Ramos (cell line): Measurements from ENCODE around the gene OCA2.

Source experiments
- in situ Hi-C: fragments of 300-500 bp; cut with MboI; formaldehyde crosslinking; loops from one replicate; pipeline ENCODE4 v1.14.3; 2022; ENCODE audit warnings: low sequenced_read_pairs; ENCODE audit not compliant: unreplicated experiment

OCA2 gene

GRCh38 chr15:28105793-28106192 is 6.7 kb upstream of the OCA2 start:
- in situ Hi-C loops = no loop called here

GRCh38 chr15:28105224-28105791 is 6.2 kb upstream of the OCA2 start:
- in situ Hi-C loops = no loop called here

GRCh38 chr15:28104326-28104725 is 5.2 kb upstream of the OCA2 start:
- in situ Hi-C loops = no loop called here

- in situ Hi-C loops = no loop called here
These were observed 4.7 kb upstream of the OCA2 start for GRCh38 chr15:28103831-28104230.

GRCh38 chr15:28101983-28102441 is 2.9 kb upstream of the OCA2 start:
- in situ Hi-C loops = no loop called here

GRCh38 chr15:28101201-28101600 is 2.1 kb upstream of the OCA2 start:
- in situ Hi-C loops = no loop called here

- in situ Hi-C loops = no loop called here
These were observed 1.5 kb upstream of the OCA2 start for GRCh38 chr15:28100516-28101195.

GRCh38 chr15:28099555-28100140 is 533 bp upstream of the OCA2 start:
- in situ Hi-C loops = no loop called here

GRCh38 chr15:28098360-28098765 is 752 bp downstream of the OCA2 start:
- in situ Hi-C loops = no loop called here

GRCh38 chr15:28097656-28098359 is 1.3 kb downstream of the OCA2 start:
- in situ Hi-C loops = no loop called here

GRCh38 chr15:28096670-28097431 is 2.3 kb downstream of the OCA2 start:
- in situ Hi-C loops = no loop called here

GRCh38 chr15:28096411-28096669 is 2.8 kb downstream of the OCA2 start:
- in situ Hi-C loops = no loop called here

GRCh38 chr15:28094732-28095521 is 4.2 kb downstream of the OCA2 start:
- in situ Hi-C loops = no loop called here

GRCh38 chr15:28093752-28094535 is 5.2 kb downstream of the OCA2 start:
- in situ Hi-C loops = no loop called here

GRCh38 chr15:28091313-28091712 is 7.8 kb downstream of the OCA2 start:
- in situ Hi-C loops = no loop called here

GRCh38 chr15:28086175-28086703 is 12.9 kb downstream of the OCA2 start:
- in situ Hi-C loops = no loop called here

GRCh38 chr15:28085489-28086174 is 13.5 kb downstream of the OCA2 start:
- in situ Hi-C loops = no loop called here

- in situ Hi-C loops = no loop called here
These were observed 14.6 kb downstream of the OCA2 start for GRCh38 chr15:28084547-28084946.
